H1 (cell line): ENCODE measurements around the gene CKAP4. TPM values are rescaled to one million over a fixed set of nuclear protein-coding genes. Genes with fewer than 3 reads are reported as not detected.

Source experiments
- CTCF ChIA-PET: fragments of 300-600 bp; sonication (Branson Sonifier 250); formaldehyde crosslinking; loops from one replicate; lab custom pipeline; 2021; ENCODE audit not compliant: partially characterized antibody; lab: Charles Lee
- POLR2A ChIA-PET: fragments of 300-600 bp; sonication (Branson Sonifier 250); formaldehyde crosslinking; loops from one replicate; lab custom pipeline; 2021; ENCODE audit warnings: inconsistent platforms; ENCODE audit not compliant: partially characterized antibody; lab: Charles Lee
- DNase-seq, 2 experiments: peaks; one replicate each; pipeline versions ENCODE4 v3.0.0 to v3.0.0-alpha.2; 2010 to 2022; ENCODE audit warnings: low spot score in 2 of 2, low read depth in 1 of 2, mixed read lengths in 1 of 2
- FAIRE-seq: peaks from 2 replicates; lab custom pipeline; 2011; peaks lifted over from hg19 to GRCh38; lab: Jason Lieb, UNC
- H2AFZ ChIP-seq: 2 replicates; pipeline ENCODE4 v1.8.1; 2012; ENCODE audit warnings: low read length, inconsistent platforms
- H2AK5ac ChIP-seq: 2 replicates; pipeline ENCODE4 v1.6.1; 2013; ENCODE audit warnings: low read depth, low read length
- H2BK120ac ChIP-seq: replicated peaks from 2 replicates; pipeline ENCODE3; 2013; ENCODE audit warnings: low read depth, low read length, inconsistent platforms
- H2BK12ac ChIP-seq: 2 replicates; pipeline ENCODE4 v1.6.1; 2013; ENCODE audit warnings: low read depth, low read length
- H2BK15ac ChIP-seq: 2 replicates; pipeline ENCODE4 v1.6.1; 2013; ENCODE audit warnings: low read length
- H2BK20ac ChIP-seq: 2 replicates; pipeline ENCODE4 v1.6.1; 2013; ENCODE audit warnings: low read length
- H2BK5ac ChIP-seq: 2 replicates; pipeline ENCODE4 v1.6.1; 2013; ENCODE audit warnings: low read depth, low read length
- H3K14ac ChIP-seq: 2 replicates; pipeline ENCODE4 v1.6.1; 2013; ENCODE audit warnings: inconsistent platforms; ENCODE audit not compliant: insufficient read length
- H3K18ac ChIP-seq: 2 replicates; pipeline ENCODE4 v1.6.1; 2013; ENCODE audit warnings: low read length; ENCODE audit errors: extremely low read depth
- H3K23ac ChIP-seq: 2 replicates; pipeline ENCODE4 v1.6.1; 2013; ENCODE audit warnings: inconsistent platforms; ENCODE audit not compliant: insufficient read length
- H3K23me2 ChIP-seq: 2 replicates; pipeline ENCODE4 v1.6.1; 2013; ENCODE audit warnings: low read depth, low read length
- H3K27ac ChIP-seq: 2 replicates; pipeline ENCODE4 v1.6.1; 2011; ENCODE audit warnings: low read depth, low read length, inconsistent platforms
- H3K27me3 ChIP-seq, 4 experiments: replicated peaks in 1 of 4; 1 replicate in 1 of 4; 2 replicates in 3 of 4; pipeline versions ENCODE4 v1.6.1 to v1.8.1; 2011 to 2013; ENCODE audit warnings: low read length in 3 of 4, mild to moderate bottlenecking in 3 of 4, inconsistent platforms in 2 of 4, mixed read lengths in 2 of 4, moderate library complexity in 1 of 4; ENCODE audit not compliant: control insufficient read depth in 3 of 4, insufficient read depth in 3 of 4; ENCODE audit errors: extremely low read depth in 1 of 4
- H3K36me3 ChIP-seq, 4 experiments: 2 replicates each; pipeline versions ENCODE4 v1.6.1 to v1.8.1; 2011 to 2013; ENCODE audit warnings: mild to moderate bottlenecking in 4 of 4, low read length in 3 of 4, moderate library complexity in 2 of 4, control low read depth in 1 of 4, inconsistent platforms in 1 of 4; ENCODE audit not compliant: insufficient read depth in 4 of 4, control insufficient read depth in 2 of 4
- H3K4ac ChIP-seq: replicated peaks from 2 replicates; pipeline ENCODE3; 2013; ENCODE audit warnings: low read length, low read depth, mixed read lengths, inconsistent platforms; ENCODE audit not compliant: insufficient read length
- H3K4me1 ChIP-seq, 4 experiments: replicated peaks in 1 of 4; 1 replicate in 1 of 4; 2 replicates in 3 of 4; pipeline versions ENCODE4 v1.6.1 to v1.8.1; 2011 to 2013; ENCODE audit warnings: low read length in 3 of 4, inconsistent platforms in 2 of 4, mixed read lengths in 1 of 4; ENCODE audit not compliant: insufficient read depth in 4 of 4, control insufficient read depth in 3 of 4
- H3K4me2 ChIP-seq, 2 experiments: 2 replicates each; pipeline versions ENCODE4 v1.6.1 to v1.8.1; 2011 to 2013; ENCODE audit warnings: low read depth in 2 of 2, low read length in 2 of 2, control low read depth in 1 of 2, inconsistent platforms in 1 of 2, mild to moderate bottlenecking in 1 of 2; ENCODE audit not compliant: insufficient read depth in 1 of 2
- H3K4me3 ChIP-seq, 4 experiments: fragments of 200-600, 300-600 bp in 1 of 4; sonication (generic), shearing (Covaris generic), sonication (Bioruptor Twin) in 1 of 4; 2 replicates each; pipeline versions ENCODE4 v1.5.1 to v1.8.1; 2011 to 2016; ENCODE audit warnings: low read length in 4 of 4, low read depth in 3 of 4, control low read depth in 2 of 4, inconsistent platforms in 2 of 4, mild to moderate bottlenecking in 2 of 4, mixed read lengths in 1 of 4, moderate library complexity in 1 of 4; ENCODE audit not compliant: insufficient read depth in 2 of 4; ENCODE audit errors: extremely low read depth in 1 of 4
- H3K56ac ChIP-seq: replicated peaks from 2 replicates; pipeline ENCODE3; 2013; ENCODE audit warnings: low read depth, mild to moderate bottlenecking, mixed read lengths, low read length, inconsistent platforms; ENCODE audit not compliant: insufficient read length
- H3K79me1 ChIP-seq: 2 replicates; pipeline ENCODE4 v1.6.1; 2013; ENCODE audit warnings: low read depth, low read length, control low read depth
- H3K79me2 ChIP-seq, 2 experiments: 2 replicates each; pipeline versions ENCODE4 v1.6.1 to v1.8.1; 2012 to 2013; ENCODE audit warnings: low read length in 2 of 2, mild to moderate bottlenecking in 2 of 2, inconsistent platforms in 1 of 2; ENCODE audit not compliant: insufficient read depth in 2 of 2, control insufficient read depth in 1 of 2
- H3K9ac ChIP-seq, 4 experiments: replicated peaks in 1 of 4; 1 replicate in 1 of 4; 2 replicates in 3 of 4; pipeline versions ENCODE4 v1.6.1 to v1.8.1; 2011 to 2013; ENCODE audit warnings: low read depth in 3 of 4, low read length in 3 of 4, control low read depth in 2 of 4, mild to moderate bottlenecking in 2 of 4, moderate library complexity in 2 of 4, inconsistent platforms in 1 of 4; ENCODE audit errors: extremely low read depth in 1 of 4
- H3K9me3 ChIP-seq, 2 experiments: 2 replicates each; pipeline versions ENCODE4 v1.6.1 to v1.8.1; 2012 to 2013; ENCODE audit warnings: mild to moderate bottlenecking in 2 of 2, moderate library complexity in 2 of 2, control low read depth in 1 of 2, inconsistent platforms in 1 of 2, low read depth in 1 of 2, low read length in 1 of 2, mixed read lengths in 1 of 2; ENCODE audit not compliant: insufficient read depth in 2 of 2
- H4K20me1 ChIP-seq, 2 experiments: replicated peaks in 1 of 2; 2 replicates each; pipeline versions ENCODE3 to v1.8.1; 2011 to 2013; ENCODE audit warnings: inconsistent platforms in 2 of 2, low read length in 2 of 2, mild to moderate bottlenecking in 1 of 2; ENCODE audit not compliant: insufficient read depth in 2 of 2, control insufficient read depth in 1 of 2
- H4K5ac ChIP-seq: 2 replicates; pipeline ENCODE4 v1.6.1; 2013; ENCODE audit warnings: low read length, low read depth, mixed read lengths, inconsistent platforms; ENCODE audit not compliant: insufficient read length
- H4K8ac ChIP-seq: 2 replicates; pipeline ENCODE4 v1.8.0; 2013; ENCODE audit warnings: mild to moderate bottlenecking, moderate library complexity, low read length, inconsistent platforms; ENCODE audit not compliant: insufficient read depth; ENCODE audit errors: extremely low read depth
- H4K91ac ChIP-seq: replicated peaks from 2 replicates; pipeline ENCODE3; 2013; ENCODE audit warnings: low read length, mixed read lengths, inconsistent platforms; ENCODE audit not compliant: insufficient read length
- BACH1 ChIP-seq: IDR thresholded peaks from 2 replicates; pipeline ENCODE4 v1.6.1; 2012; ENCODE audit warnings: low read length, improper control_type of control experiment
- EGR1 ChIP-seq: IDR thresholded peaks from 2 replicates; pipeline ENCODE4 v1.6.1; 2011; ENCODE audit warnings: low read depth, low read length, borderline replicate concordance
- RXRA ChIP-seq: IDR thresholded peaks from 2 replicates; pipeline ENCODE4 v1.6.1; 2011; ENCODE audit warnings: low read depth, mild to moderate bottlenecking, low read length, moderate library complexity; ENCODE audit not compliant: insufficient read depth
- SIX5 ChIP-seq: IDR thresholded peaks from 2 replicates; pipeline ENCODE4 v1.6.1; 2011; ENCODE audit warnings: mild to moderate bottlenecking, low read depth, low read length
- TAF1 ChIP-seq: IDR thresholded peaks from 2 replicates; pipeline ENCODE4 v1.6.1; 2011; ENCODE audit warnings: mild to moderate bottlenecking, low read depth, low read length
- TEAD4 ChIP-seq: IDR thresholded peaks from 2 replicates; pipeline ENCODE4 v1.6.1; 2012; ENCODE audit warnings: low read depth, low read length, inconsistent platforms, mixed read lengths
- WGBS, 2 experiments: shearing (Covaris generic) in 1 of 2; methylation state at CpG; one replicate each; pipeline versions ENCODE4 v1.1.6 to v1.1.7; 2013 to 2015; ENCODE audit warnings: low lambda C conversion rate in 2 of 2, mixed read lengths in 2 of 2, inconsistent platforms in 1 of 2, low coverage in 1 of 2, missing lambda C conversion rate in 1 of 2; ENCODE audit not compliant: insufficient replicate concordance in 2 of 2, insufficient coverage in 1 of 2, insufficient read length in 1 of 2; ENCODE audit errors: extremely low coverage in 1 of 2, missing lambda C conversion rate in 1 of 2; 5-methylcytosine and 5-hydroxymethylcytosine counted together
- polyA plus RNA-seq, 7 experiments: library from polyadenylated mRNA; depleted of rRNA in 3 of 7; stranded (reverse) in 5 of 7; unstranded in 2 of 7; fragments of >200 nt in 5 of 7; fragments of 200-250 nt in 2 of 7; gene quantifications; 1 replicate in 5 of 7; 2 replicates in 1 of 7; 4 replicates in 1 of 7; pipeline versions ENCODE4 v1.2.1 to v1.2.3, GENCODE V29; 2011 to 2013; ENCODE audit warnings: missing spikeins in 2 of 7, mixed read lengths in 2 of 7
- total RNA-seq: library from RNA; stranded (reverse); fragmentation: NEBNext Ultra II Directional; extraction: Animal tissue kit (Norgen Biotek cat#: 25700); gene quantifications from 2 replicates; pipeline ENCODE4 v1.2.1, GENCODE V29; 2021
- TF ChIP-seq, protein P1 (sequence below): IDR thresholded peaks from 2 replicates; pipeline ENCODE4 v1.6.1; 2012; ENCODE audit warnings: inconsistent platforms

CKAP4 gene
- total and polyA plus RNA-seq, 2 of the 8 experiments (the other 6 are each of a cell fraction or from before 2014, with no cell fraction given) = 35.8 to 80.7 TPM

DNA sequence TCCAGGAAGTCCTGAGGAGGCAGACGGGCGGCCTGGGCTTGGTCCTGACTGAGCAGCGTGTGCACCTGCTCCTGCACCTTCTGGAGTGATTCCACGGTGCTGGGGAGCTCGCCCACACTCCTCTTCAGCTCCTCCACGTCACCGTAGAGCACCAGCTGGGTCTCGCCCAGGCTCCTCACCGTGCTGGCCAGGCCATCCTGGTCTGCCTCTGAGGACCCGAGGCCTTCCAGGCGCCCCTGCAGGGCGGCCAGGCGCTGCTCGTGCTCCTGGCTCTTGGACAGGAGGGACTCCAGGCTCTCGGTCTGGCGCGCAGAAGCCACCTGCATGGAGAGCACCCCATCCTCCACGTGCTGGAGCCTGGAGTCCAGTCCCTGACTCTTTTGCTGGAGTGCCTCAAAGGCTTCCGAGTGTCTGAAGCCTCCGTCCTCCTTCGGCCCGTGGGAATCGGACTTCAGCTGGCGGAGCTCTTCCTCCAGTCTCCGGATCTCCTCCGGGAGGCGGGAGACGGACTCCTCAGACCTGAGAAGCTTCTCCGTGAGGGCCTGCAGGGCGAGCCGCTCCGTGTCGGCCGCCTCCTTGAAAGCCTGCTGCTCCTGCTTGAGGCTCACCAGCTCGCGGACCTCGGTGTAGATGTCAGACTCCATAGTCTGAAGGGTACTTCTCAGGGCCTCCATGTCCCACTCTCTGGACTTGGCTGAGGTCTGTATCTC, 8.4 kb downstream of the CKAP4 start:
- Histone ChIP-seq H3K9me3 (no peaks in the 10 kb centered on the region), H4K20me1 (peaks cover 4 to 9% of the 10 kb centered on the region in 2 experiments), H3K9ac (no peak overlapping the region), H3K4ac (no peak overlapping the region), H2BK120ac (no peak overlapping the region), H3K36me3 (peaks cover 6 to 32% (median 20%) of the 10 kb centered on the region in 4 experiments; a peak in 7 of 8 replicates), H2AK5ac (no peak overlapping the region), H3K56ac (no peak overlapping the region), H2AFZ (no peak overlapping the region), H3K4me3 (no peak overlapping the region), H3K23me2 (no peaks in the 10 kb centered on the region), H3K79me2 (peaks cover 0 to 10% of the 10 kb centered on the region in 2 experiments; a peak in 2 of 4 replicates), H4K8ac (no peak overlapping the region), H3K14ac (no peak overlapping the region), H3K79me1 (no peaks in the 10 kb centered on the region; the same call in 1 of the 2 replicates), H4K5ac (no peak overlapping the region), H3K23ac (no peak overlapping the region), H2BK15ac (no peak overlapping the region), H2BK12ac (no peak overlapping the region), H2BK20ac (no peak overlapping the region), H3K27me3 (no peaks in the 10 kb centered on the region), H3K18ac (no peak overlapping the region), H3K27ac (no peak overlapping the region), H3K4me1 (no peaks in the 10 kb centered on the region), H3K4me2 (no peak overlapping the region), H2BK5ac (no peak overlapping the region), H4K91ac (no peak overlapping the region)
- DNase-seq (no peak), FAIRE-seq (no peak)
- ChIA-PET POLR2A (no interaction called here), CTCF (interaction anchor here (0.6 to 1.5 kb wide), 5 partner anchors 11 to 82 kb away, joined by 3 to 4 read pairs (median 3); no protein-coding TSS in a partner anchor)
- WGBS, 2 experiments = 91% methylated on average over 28 of the region's 37 CpGs; no CpG with 5 or more reads in 1 of the 2 experiments
- TF ChIP-seq TAF1 (no peak), BACH1 (no peak), EGR1 (no peak), RXRA (no peak), TEAD4 (no peak), SIX5 (no peak)
- TF ChIP-seq, protein P1, sequence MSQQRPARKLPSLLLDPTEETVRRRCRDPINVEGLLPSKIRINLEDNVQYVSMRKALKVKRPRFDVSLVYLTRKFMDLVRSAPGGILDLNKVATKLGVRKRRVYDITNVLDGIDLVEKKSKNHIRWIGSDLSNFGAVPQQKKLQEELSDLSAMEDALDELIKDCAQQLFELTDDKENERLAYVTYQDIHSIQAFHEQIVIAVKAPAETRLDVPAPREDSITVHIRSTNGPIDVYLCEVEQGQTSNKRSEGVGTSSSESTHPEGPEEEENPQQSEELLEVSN = no peak
